A673 (cell line): ENCODE results near the gene NEURL1B.

Experiments
- EZH2 ChIP-seq: fragments of 200-600 bp; sonication (generic); IDR thresholded peaks from 2 replicates; pipeline ENCODE4 v1.6.1; 2017; ENCODE audit warnings: borderline replicate concordance, low read depth, mild to moderate bottlenecking, mixed read lengths, antibody characterized with exemption, low read length; ENCODE audit not compliant: poor library complexity, severe bottlenecking
- TF ChIP-seq, protein P1 (sequence below): fragments of 300-800, 200-600 bp; sonication (generic); conservative IDR thresholded peaks from 2 replicates; pipeline ENCODE4 v1.5.1; 2017; ENCODE audit warnings: low read depth, mild to moderate bottlenecking, antibody characterized with exemption, low read length, moderate library complexity, mixed read lengths

- TF ChIP-seq, protein P1, sequence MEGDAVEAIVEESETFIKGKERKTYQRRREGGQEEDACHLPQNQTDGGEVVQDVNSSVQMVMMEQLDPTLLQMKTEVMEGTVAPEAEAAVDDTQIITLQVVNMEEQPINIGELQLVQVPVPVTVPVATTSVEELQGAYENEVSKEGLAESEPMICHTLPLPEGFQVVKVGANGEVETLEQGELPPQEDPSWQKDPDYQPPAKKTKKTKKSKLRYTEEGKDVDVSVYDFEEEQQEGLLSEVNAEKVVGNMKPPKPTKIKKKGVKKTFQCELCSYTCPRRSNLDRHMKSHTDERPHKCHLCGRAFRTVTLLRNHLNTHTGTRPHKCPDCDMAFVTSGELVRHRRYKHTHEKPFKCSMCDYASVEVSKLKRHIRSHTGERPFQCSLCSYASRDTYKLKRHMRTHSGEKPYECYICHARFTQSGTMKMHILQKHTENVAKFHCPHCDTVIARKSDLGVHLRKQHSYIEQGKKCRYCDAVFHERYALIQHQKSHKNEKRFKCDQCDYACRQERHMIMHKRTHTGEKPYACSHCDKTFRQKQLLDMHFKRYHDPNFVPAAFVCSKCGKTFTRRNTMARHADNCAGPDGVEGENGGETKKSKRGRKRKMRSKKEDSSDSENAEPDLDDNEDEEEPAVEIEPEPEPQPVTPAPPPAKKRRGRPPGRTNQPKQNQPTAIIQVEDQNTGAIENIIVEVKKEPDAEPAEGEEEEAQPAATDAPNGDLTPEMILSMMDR, result no peak
- TF ChIP-seq EZH2, result no peak
Measured at GRCh38 chr5:172642486-172642885, 1.4 kb downstream of the NEURL1B start.
